Measurements from ENCODE around the gene KPNA3. TPM values are rescaled to one million over a fixed set of nuclear protein-coding genes. Genes with fewer than 3 reads are reported as not detected.

Gene KPNA3
- total and polyA plus RNA-seq, 4 donors, result 16.2 to 41.6 (median 24.1) TPM

GRCh38 chr13:49690995-49691784 lies 101.3 kb downstream of the KPNA3 start, which contains the start of gene EBPL:
Gene EBPL, minus strand, starts transcription at chr13:49691486. Its CDS starts 62 bp downstream, at chr13:49691424.
- Histone ChIP-seq H3K4me1 (ENCODE audit: control insufficient read depth in 5 of 5, insufficient read depth in 5 of 5, low read length in 5 of 5) (peaks cover 0 to 7% (median 2%) of the 10 kb centered on the region in 5 donors), H3K27me3 (ENCODE audit: control insufficient read depth in 3 of 3, insufficient read depth in 3 of 3, low read length in 2 of 3) (no peaks in the 10 kb centered on the region), H3K9me3 (ENCODE audit: control insufficient read depth in 4 of 4, insufficient read depth in 3 of 4, low read length in 3 of 4) (no peaks in the 10 kb centered on the region), H3K9ac (ENCODE audit: insufficient read depth in 1 of 2, low read length in 2 of 2) (peak within 1 kb of the TSS in 1 of 2 donors; percentile 73), H3K27ac (ENCODE audit: low read depth in 1 of 2, low read length in 1 of 2) (peak within 1 kb of the TSS; percentile 80 to 88), H3K4me3 (peak within 1 kb of the TSS; percentile 76), H3K36me3 (ENCODE audit: control insufficient read depth in 4 of 4, insufficient read depth in 4 of 4, low read length in 4 of 4) (peaks cover 0 to 12% (median 4%) of the 10 kb centered on the region in 4 donors)
- peak; percentile 96 for ATAC-seq (ENCODE audit: insufficient read depth, low FRiP score)
- no peak for TF ChIP-seq CTCF (IDR thresholded peaks at IDR 0.05; ENCODE audit: control extremely low read depth, extremely low read depth)
- peak; percentile 93 to 96 (median 95) for DNase-seq
- 1% methylated on average over 52 to 67 of the region's 67 CpGs for WGBS, 2 donors

- H3K9ac ChIP-seq (ENCODE audit: insufficient read depth in 1 of 2, low read length in 2 of 2), result peak overlapping the region in 1 of 2 donors; percentile 73
- peak overlapping the region; percentile 76 for H3K4me3 ChIP-seq
- H3K27me3 ChIP-seq (ENCODE audit: control insufficient read depth in 3 of 3, insufficient read depth in 3 of 3, low read length in 2 of 3), result no peaks in the 10 kb centered on the region
- WGBS, 2 donors, result 2 to 5% methylated on average over 17 of the region's 17 CpGs
- peaks cover 0 to 14% (median 6%) of the 10 kb centered on the region in 4 donors for H3K36me3 ChIP-seq (ENCODE audit: control insufficient read depth in 4 of 4, insufficient read depth in 4 of 4, low read length in 4 of 4)
- no peak for TF ChIP-seq CTCF (IDR thresholded peaks at IDR 0.05; ENCODE audit: control extremely low read depth, extremely low read depth)
- H3K4me1 ChIP-seq (ENCODE audit: control insufficient read depth in 5 of 5, insufficient read depth in 5 of 5, low read length in 5 of 5), result peaks cover 0 to 7% (median 2%) of the 10 kb centered on the region in 5 donors
- ATAC-seq (ENCODE audit: insufficient read depth, low FRiP score), result no peak
- DNase-seq, result peak; percentile 49 to 77 (median 67)
- H3K9me3 ChIP-seq (ENCODE audit: control insufficient read depth in 4 of 4, insufficient read depth in 3 of 4, low read length in 3 of 4), result no peaks in the 10 kb centered on the region
- H3K27ac ChIP-seq (ENCODE audit: low read depth in 1 of 2, low read length in 1 of 2), result peak overlapping the region in 1 of 2 donors; percentile 88
These were observed 102.1 kb downstream of the KPNA3 start for GRCh38 chr13:49690133-49690994.

- TF ChIP-seq CTCF (IDR thresholded peaks at IDR 0.05; ENCODE audit: control extremely low read depth, extremely low read depth), result no peak
- Histone ChIP-seq H3K9me3 (ENCODE audit: control insufficient read depth in 4 of 4, insufficient read depth in 3 of 4, low read length in 3 of 4) (no peaks in the 10 kb centered on the region), H3K4me3 (no peak overlapping the region), H3K9ac (ENCODE audit: insufficient read depth in 1 of 2, low read length in 2 of 2) (no peak overlapping the region), H3K27ac (ENCODE audit: low read depth in 1 of 2, low read length in 1 of 2) (no peak overlapping the region), H3K27me3 (ENCODE audit: control insufficient read depth in 3 of 3, insufficient read depth in 3 of 3, low read length in 2 of 3) (no peaks in the 10 kb centered on the region), H3K36me3 (ENCODE audit: control insufficient read depth in 4 of 4, insufficient read depth in 4 of 4, low read length in 4 of 4) (peaks cover 0 to 13% (median 7%) of the 10 kb centered on the region in 4 donors), H3K4me1 (ENCODE audit: control insufficient read depth in 5 of 5, insufficient read depth in 5 of 5, low read length in 5 of 5) (peaks cover 0 to 3% (median 0%) of the 10 kb centered on the region in 5 donors)
- ATAC-seq (ENCODE audit: insufficient read depth, low FRiP score) (no peak), DNase-seq (no peak)
- WGBS, 2 donors, result 80 to 90% methylated on average over 6 of the region's 6 CpGs
These were observed 109.0 kb downstream of the KPNA3 start for GRCh38 chr13:49683489-49683888.

Measured in lung (tissue), 12 donors.